ENCODE measurements around the gene CROCC2. TPM values are rescaled to one million over a fixed set of nuclear protein-coding genes. Genes with fewer than 3 reads are reported as not detected.

The CROCC2 gene
- total and polyA plus RNA-seq, 2 donors (not counting 1 experiment from before 2014, with no cell fraction given) = not detected

DNA sequence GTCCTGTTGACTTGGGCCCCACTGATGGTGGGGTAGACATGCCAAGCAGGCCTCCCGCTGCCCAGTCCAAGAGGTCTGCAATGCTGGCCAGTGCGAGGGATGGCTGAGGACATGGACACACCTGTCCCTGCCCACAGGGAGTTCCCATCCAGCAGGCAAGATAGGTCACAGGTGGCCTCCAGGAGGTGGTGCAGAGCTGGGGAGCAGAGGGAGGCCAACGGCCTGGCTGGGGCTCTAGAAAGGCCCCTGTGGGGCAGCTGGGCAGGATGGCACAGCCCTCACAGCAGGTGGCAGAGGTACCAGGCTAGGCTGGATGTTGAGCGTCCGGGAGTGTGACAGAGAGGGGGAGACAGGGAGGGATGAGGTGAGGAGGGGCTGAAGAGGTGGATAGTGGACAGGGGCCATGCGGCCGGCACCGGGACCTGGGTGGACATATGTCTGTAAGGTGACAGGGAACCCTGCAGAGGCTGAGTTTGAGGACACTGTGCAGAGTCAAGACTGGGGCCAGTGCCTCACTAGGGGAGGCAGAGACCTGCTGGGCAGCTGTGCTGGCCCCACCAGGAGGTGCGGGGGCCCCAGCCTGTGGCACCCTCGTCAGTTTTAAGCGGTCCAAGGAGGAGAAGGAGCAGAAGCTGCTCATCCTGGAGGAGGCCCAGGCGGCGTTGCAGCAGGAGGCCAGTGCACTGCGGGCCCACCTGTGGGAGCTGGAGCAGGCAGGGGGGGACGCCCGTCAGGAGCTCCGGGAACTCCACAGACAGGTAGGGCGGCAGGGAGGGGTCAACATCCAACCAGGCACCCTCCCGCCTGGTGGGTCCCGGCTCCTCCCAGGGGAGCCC is 58.0 kb downstream of the CROCC2 start:
- TF ChIP-seq, protein P1, sequence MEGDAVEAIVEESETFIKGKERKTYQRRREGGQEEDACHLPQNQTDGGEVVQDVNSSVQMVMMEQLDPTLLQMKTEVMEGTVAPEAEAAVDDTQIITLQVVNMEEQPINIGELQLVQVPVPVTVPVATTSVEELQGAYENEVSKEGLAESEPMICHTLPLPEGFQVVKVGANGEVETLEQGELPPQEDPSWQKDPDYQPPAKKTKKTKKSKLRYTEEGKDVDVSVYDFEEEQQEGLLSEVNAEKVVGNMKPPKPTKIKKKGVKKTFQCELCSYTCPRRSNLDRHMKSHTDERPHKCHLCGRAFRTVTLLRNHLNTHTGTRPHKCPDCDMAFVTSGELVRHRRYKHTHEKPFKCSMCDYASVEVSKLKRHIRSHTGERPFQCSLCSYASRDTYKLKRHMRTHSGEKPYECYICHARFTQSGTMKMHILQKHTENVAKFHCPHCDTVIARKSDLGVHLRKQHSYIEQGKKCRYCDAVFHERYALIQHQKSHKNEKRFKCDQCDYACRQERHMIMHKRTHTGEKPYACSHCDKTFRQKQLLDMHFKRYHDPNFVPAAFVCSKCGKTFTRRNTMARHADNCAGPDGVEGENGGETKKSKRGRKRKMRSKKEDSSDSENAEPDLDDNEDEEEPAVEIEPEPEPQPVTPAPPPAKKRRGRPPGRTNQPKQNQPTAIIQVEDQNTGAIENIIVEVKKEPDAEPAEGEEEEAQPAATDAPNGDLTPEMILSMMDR (IDR thresholded peaks at IDR 0.05) = no peak
- no peak for TF ChIP-seq EZH2 (IDR thresholded peaks at IDR 0.05; ENCODE audit: borderline replicate concordance, insufficient read depth, low read depth, low read length, poor library complexity, severe bottlenecking)
- WGBS (ENCODE audit: insufficient coverage) = 95% methylated on average over 20 of the region's 20 CpGs
- H3K9ac ChIP-seq (ENCODE audit: low read length) = no peak overlapping the region
- no peaks in the 10 kb centered on the region for H3K4me1 Mint-ChIP-seq
- CTCF ChIA-PET = no interaction called here
- no peak overlapping the region for H3K4me2 ChIP-seq (replicated peaks; ENCODE audit: low read depth, low read length, poor library complexity, severe bottlenecking)
- H3K4me3 ChIP-seq (ENCODE audit: control extremely low read depth in 1 of 5, extremely low read depth in 1 of 5, insufficient read depth in 1 of 5, low read depth in 2 of 5, low read length in 4 of 5) = no peak overlapping the region
- H3K36me3 ChIP-seq (replicated peaks in 1 of 2; ENCODE audit: control extremely low read depth in 1 of 2, control insufficient read depth in 1 of 2, extremely low read depth in 1 of 2, insufficient read depth in 2 of 2, low read length in 1 of 2) = no peaks in the 10 kb centered on the region
- no peaks in the 10 kb centered on the region for H3K4me1 ChIP-seq (ENCODE audit: control insufficient read depth in 2 of 2, insufficient read depth in 2 of 2, low read length in 2 of 2)
- H4K20me1 ChIP-seq (ENCODE audit: control insufficient read depth, insufficient read depth, low read length, poor library complexity, severe bottlenecking) = no peaks in the 10 kb centered on the region
- POLR2A ChIA-PET = no interaction called here
- intact Hi-C loops (cut with micrococcal nuclease) = no loop called here
- DNase-seq (no peak), ATAC-seq (ENCODE audit: low read depth) (no peak)
- H3K27ac ChIP-seq (ENCODE audit: low read length in 2 of 2) = no peak overlapping the region
- no peaks in the 10 kb centered on the region for H3K79me2 ChIP-seq (ENCODE audit: control insufficient read depth, insufficient read depth, low read length)
- no peak overlapping the region for H3K4me3 Mint-ChIP-seq
- no peak overlapping the region for H3K27ac Mint-ChIP-seq
- peaks cover 0 to 4% (median 0%) of the 10 kb centered on the region in 4 experiments for H3K27me3 ChIP-seq (replicated peaks in 1 of 4; ENCODE audit: control extremely low read depth in 1 of 4, control insufficient read depth in 3 of 4, insufficient read depth in 4 of 4, low read length in 3 of 4)
- no peaks in the 10 kb centered on the region for H3K27me3 Mint-ChIP-seq
- no peak overlapping the region for H2AFZ ChIP-seq (ENCODE audit: insufficient read depth, low read depth, low read length, poor library complexity, severe bottlenecking)
- H3K9me3 Mint-ChIP-seq (ENCODE audit: insufficient read depth) = no peaks in the 10 kb centered on the region
- no peaks in the 10 kb centered on the region for H3K9me3 ChIP-seq (ENCODE audit: control extremely low read depth in 1 of 3, control insufficient read depth in 2 of 3, insufficient read depth in 1 of 3, low read length in 2 of 3)

DNA sequence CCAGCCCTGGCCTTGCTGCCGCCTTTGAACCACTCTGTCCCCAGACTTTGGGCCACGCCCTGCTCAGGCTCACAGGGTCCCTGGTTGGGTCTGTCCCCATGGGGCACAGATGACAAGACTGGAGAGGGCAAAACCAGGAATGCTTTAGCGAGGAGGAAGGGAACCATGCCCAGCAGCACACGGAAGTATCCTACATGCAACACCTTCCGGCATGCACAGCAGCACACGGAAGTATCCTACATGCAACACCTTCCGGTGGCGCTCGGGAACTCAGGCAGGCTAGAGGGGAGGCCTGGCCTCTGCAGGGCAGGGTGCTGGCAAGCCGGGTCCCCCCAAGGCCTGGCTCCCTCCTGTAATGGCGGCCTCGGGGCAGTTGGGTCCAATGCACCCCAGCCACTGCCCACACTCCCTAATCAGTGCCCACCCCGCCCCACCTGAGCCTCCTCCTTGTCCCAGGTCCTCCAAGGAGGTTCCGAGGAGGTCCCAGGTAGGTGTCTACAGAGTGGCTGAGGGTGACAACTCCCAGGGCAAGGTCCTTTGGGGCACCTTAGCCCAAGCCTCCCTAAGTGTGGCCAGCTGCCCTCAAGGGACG is 58.7 kb downstream of the CROCC2 start:
- Mint-ChIP-seq H3K27me3 (no peaks in the 10 kb centered on the region), H3K4me1 (no peaks in the 10 kb centered on the region), H3K27ac (no peak overlapping the region), H3K9me3 (ENCODE audit: insufficient read depth) (no peaks in the 10 kb centered on the region), H3K4me3 (no peak overlapping the region)
- intact Hi-C loops (cut with micrococcal nuclease) = no loop called here
- TF ChIP-seq, protein P1 (IDR thresholded peaks at IDR 0.05) = no peak
- no peak for TF ChIP-seq EZH2 (IDR thresholded peaks at IDR 0.05; ENCODE audit: borderline replicate concordance, insufficient read depth, low read depth, low read length, poor library complexity, severe bottlenecking)
- Histone ChIP-seq H3K9me3 (ENCODE audit: control extremely low read depth in 1 of 3, control insufficient read depth in 2 of 3, insufficient read depth in 1 of 3, low read length in 2 of 3) (no peaks in the 10 kb centered on the region), H3K4me1 (ENCODE audit: control insufficient read depth in 2 of 2, insufficient read depth in 2 of 2, low read length in 2 of 2) (no peaks in the 10 kb centered on the region), H3K9ac (ENCODE audit: low read length) (no peak overlapping the region), H3K27me3 (replicated peaks in 1 of 4; ENCODE audit: control extremely low read depth in 1 of 4, control insufficient read depth in 3 of 4, insufficient read depth in 4 of 4, low read length in 3 of 4) (peaks cover 0 to 3% (median 0%) of the 10 kb centered on the region in 4 experiments), H3K4me2 (replicated peaks; ENCODE audit: low read depth, low read length, poor library complexity, severe bottlenecking) (no peak overlapping the region), H2AFZ (ENCODE audit: insufficient read depth, low read depth, low read length, poor library complexity, severe bottlenecking) (no peak overlapping the region), H4K20me1 (ENCODE audit: control insufficient read depth, insufficient read depth, low read length, poor library complexity, severe bottlenecking) (no peaks in the 10 kb centered on the region), H3K27ac (ENCODE audit: low read length in 2 of 2) (no peak overlapping the region), H3K79me2 (ENCODE audit: control insufficient read depth, insufficient read depth, low read length) (no peaks in the 10 kb centered on the region), H3K4me3 (ENCODE audit: control extremely low read depth in 1 of 5, extremely low read depth in 1 of 5, insufficient read depth in 1 of 5, low read depth in 2 of 5, low read length in 4 of 5) (no peak overlapping the region), H3K36me3 (replicated peaks in 1 of 2; ENCODE audit: control extremely low read depth in 1 of 2, control insufficient read depth in 1 of 2, extremely low read depth in 1 of 2, insufficient read depth in 2 of 2, low read length in 1 of 2) (no peaks in the 10 kb centered on the region)
- DNase-seq (no peak), ATAC-seq (ENCODE audit: low read depth) (no peak)
- 91% methylated on average over 14 of the region's 15 CpGs for WGBS (ENCODE audit: insufficient coverage)
- ChIA-PET POLR2A (no interaction called here), CTCF (no interaction called here)

Data from B cell (primary cell).